SU-DHL-6 (cell line): ENCODE data around the gene IFI44.

Experiments used
- H2AFZ ChIP-seq: fragments of 200-600 bp; sonication (generic); 2 replicates; pipeline ENCODE4 v1.6.1; 2014; ENCODE audit warnings: low read depth, mild to moderate bottlenecking, moderate library complexity, mixed read lengths, antibody characterized with exemption, low read length; ENCODE audit not compliant: severe bottlenecking
- H3F3A ChIP-seq: fragments of 200-600 bp; shearing (Covaris generic); 2 replicates; pipeline ENCODE4 v1.6.0; 2016; ENCODE audit warnings: antibody characterized with exemption, mild to moderate bottlenecking; ENCODE audit not compliant: insufficient read depth
- H3K27ac ChIP-seq: fragments of 200-600 bp; sonication (generic); 2 replicates; pipeline ENCODE4 v1.5.1; 2016; ENCODE audit warnings: low read depth, mild to moderate bottlenecking, low read length, moderate library complexity, mixed read lengths
- H3K27me3 ChIP-seq: fragments of 200-600 bp; sonication (generic), shearing (Covaris generic); 2 replicates; pipeline ENCODE4 v1.6.0; 2014; ENCODE audit warnings: mild to moderate bottlenecking, low read length
- H3K36me3 ChIP-seq: fragments of 200-600 bp; sonication (generic); 2 replicates; pipeline ENCODE4 v1.6.1; 2014; ENCODE audit warnings: mild to moderate bottlenecking, low read length, mixed read lengths
- H3K4me2 ChIP-seq: fragments of 300-600, 200-600 bp; shearing (Covaris generic), sonication (generic); 2 replicates; pipeline ENCODE4 v1.6.0; 2014; ENCODE audit warnings: low read length, low read depth, mild to moderate bottlenecking; ENCODE audit not compliant: poor library complexity, severe bottlenecking
- H3K4me3 ChIP-seq: fragments of 200-600 bp; sonication (generic); 2 replicates; pipeline ENCODE4 v1.5.1; 2014; ENCODE audit warnings: antibody characterized with exemption, low read length, mild to moderate bottlenecking, mixed read lengths; ENCODE audit not compliant: insufficient read depth, poor library complexity, severe bottlenecking
- H3K79me2 ChIP-seq: fragments of 200-600 bp; sonication (generic); 2 replicates; pipeline ENCODE4 v1.6.1; 2014; ENCODE audit warnings: mild to moderate bottlenecking, low read length, moderate library complexity; ENCODE audit not compliant: insufficient read depth
- H3K9ac ChIP-seq: fragments of 200-600 bp; sonication (generic); 2 replicates; pipeline ENCODE4 v1.7.0; 2014; ENCODE audit warnings: mild to moderate bottlenecking, low read length
- H3K9me2 ChIP-seq: fragments of 200-600 bp; sonication (generic); replicated peaks from 2 replicates; pipeline ENCODE4 v1.6.1; 2014; ENCODE audit warnings: low read length; ENCODE audit not compliant: insufficient read depth
- H3K9me3 ChIP-seq: fragments of 200-600 bp; sonication (generic); 2 replicates; pipeline ENCODE4 v1.6.1; 2014; ENCODE audit warnings: low read length, mixed read lengths; ENCODE audit not compliant: insufficient read depth
- H4K20me1 ChIP-seq: fragments of 200-600 bp; sonication (generic); 2 replicates; pipeline ENCODE4 v1.6.1; 2014; ENCODE audit warnings: low read depth, mild to moderate bottlenecking, antibody characterized with exemption, low read length, moderate library complexity, mixed read lengths
- EZH2phosphoT487 ChIP-seq: fragments of 200-600 bp; sonication (generic), shearing (Covaris generic); conservative IDR thresholded peaks from 2 replicates; pipeline ENCODE4 v1.6.1; 2018; ENCODE audit warnings: mild to moderate bottlenecking, antibody characterized with exemption, low read length, moderate library complexity, mixed read lengths
- TF ChIP-seq, protein P1 (sequence below): fragments of 200-600 bp; sonication (generic); IDR thresholded peaks from one replicate; pipeline ENCODE4 v1.5.1; 2017; ENCODE audit warnings: antibody characterized with exemption, mild to moderate bottlenecking, low read length, moderate library complexity; ENCODE audit not compliant: insufficient read depth, poor library complexity, severe bottlenecking

IFI44 gene

GRCh38 chr1:78678324-78678723 is 28.7 kb downstream of the IFI44 start:
- Histone ChIP-seq H3K9ac (no peak overlapping the region), H3F3A (no peaks in the 10 kb centered on the region), H3K4me3 (no peak overlapping the region), H3K79me2 (no peaks in the 10 kb centered on the region), H4K20me1 (no peaks in the 10 kb centered on the region), H3K9me3 (no peaks in the 10 kb centered on the region), H3K9me2 (no peaks in the 10 kb centered on the region), H3K4me2 (no peak overlapping the region), H3K36me3 (no peaks in the 10 kb centered on the region), H2AFZ (no peak overlapping the region), H3K27me3 (no peaks in the 10 kb centered on the region), H3K27ac (no peak overlapping the region)
- TF ChIP-seq EZH2phosphoT487 = no peak
- TF ChIP-seq, protein P1, sequence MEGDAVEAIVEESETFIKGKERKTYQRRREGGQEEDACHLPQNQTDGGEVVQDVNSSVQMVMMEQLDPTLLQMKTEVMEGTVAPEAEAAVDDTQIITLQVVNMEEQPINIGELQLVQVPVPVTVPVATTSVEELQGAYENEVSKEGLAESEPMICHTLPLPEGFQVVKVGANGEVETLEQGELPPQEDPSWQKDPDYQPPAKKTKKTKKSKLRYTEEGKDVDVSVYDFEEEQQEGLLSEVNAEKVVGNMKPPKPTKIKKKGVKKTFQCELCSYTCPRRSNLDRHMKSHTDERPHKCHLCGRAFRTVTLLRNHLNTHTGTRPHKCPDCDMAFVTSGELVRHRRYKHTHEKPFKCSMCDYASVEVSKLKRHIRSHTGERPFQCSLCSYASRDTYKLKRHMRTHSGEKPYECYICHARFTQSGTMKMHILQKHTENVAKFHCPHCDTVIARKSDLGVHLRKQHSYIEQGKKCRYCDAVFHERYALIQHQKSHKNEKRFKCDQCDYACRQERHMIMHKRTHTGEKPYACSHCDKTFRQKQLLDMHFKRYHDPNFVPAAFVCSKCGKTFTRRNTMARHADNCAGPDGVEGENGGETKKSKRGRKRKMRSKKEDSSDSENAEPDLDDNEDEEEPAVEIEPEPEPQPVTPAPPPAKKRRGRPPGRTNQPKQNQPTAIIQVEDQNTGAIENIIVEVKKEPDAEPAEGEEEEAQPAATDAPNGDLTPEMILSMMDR = no peak

DNA sequence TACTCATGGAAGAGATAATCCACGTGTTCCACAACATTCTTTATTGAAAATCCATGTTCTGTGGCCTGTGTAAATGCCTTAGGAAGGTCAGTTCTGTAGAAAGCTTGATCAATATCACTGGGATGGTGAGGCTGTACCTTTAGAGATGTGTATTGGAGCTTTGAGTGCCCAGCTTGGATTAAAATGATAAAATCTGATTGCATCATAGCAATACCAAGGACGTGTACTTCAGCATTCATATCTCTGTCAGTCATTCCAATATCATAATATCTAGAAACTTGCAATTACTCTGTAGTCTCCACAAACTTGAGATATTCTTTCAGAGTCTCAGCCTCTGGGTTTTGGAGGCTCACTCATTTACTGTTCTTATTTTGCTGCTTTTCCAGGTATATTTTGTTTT is 31.6 kb downstream of the IFI44 start:
- Histone ChIP-seq H3K36me3 (no peaks in the 10 kb centered on the region), H3K9ac (no peak overlapping the region), H3K27me3 (0 out of 2 replicates have a peak, but pooled peaks cover 3% of the 10 kb centered on the region), H3K79me2 (no peaks in the 10 kb centered on the region), H4K20me1 (no peaks in the 10 kb centered on the region), H3F3A (no peaks in the 10 kb centered on the region), H2AFZ (no peak overlapping the region), H3K4me3 (no peak overlapping the region), H3K27ac (no peak overlapping the region), H3K4me2 (no peak overlapping the region), H3K9me3 (no peaks in the 10 kb centered on the region), H3K9me2 (no peaks in the 10 kb centered on the region)
- TF ChIP-seq, protein P1 = no peak
- no peak for TF ChIP-seq EZH2phosphoT487

- no peaks in the 10 kb centered on the region for H3K9me3 ChIP-seq
- TF ChIP-seq EZH2phosphoT487 = no peak
- TF ChIP-seq, protein P1 = no peak
Observed at GRCh38 chr1:78682496-78682895, 32.9 kb downstream of the IFI44 start.

More at GRCh38 chr1:78682496-78682895, 32.9 kb downstream of the IFI44 start:
- H3K4me3 ChIP-seq = no peak overlapping the region
- H3K79me2 ChIP-seq = no peaks in the 10 kb centered on the region
- no peaks in the 10 kb centered on the region for H3K9me2 ChIP-seq
- H4K20me1 ChIP-seq = no peaks in the 10 kb centered on the region
- H2AFZ ChIP-seq = no peak overlapping the region
- 0 out of 2 replicates have a peak, but pooled peaks cover 3% of the 10 kb centered on the region for H3K27me3 ChIP-seq
- H3K9ac ChIP-seq = no peak overlapping the region
- H3K36me3 ChIP-seq = no peaks in the 10 kb centered on the region
- H3K4me2 ChIP-seq = no peak overlapping the region
- H3K27ac ChIP-seq = no peak overlapping the region
- no peaks in the 10 kb centered on the region for H3F3A ChIP-seq
